HepG2 (cell line): Measurements from ENCODE around the gene MBOAT7. TPM values are rescaled to one million over a fixed set of nuclear protein-coding genes. Genes with fewer than 3 reads are reported as not detected.

Experiments
- ATM ChIP-seq: fragments of 450-650 bp; IDR thresholded peaks from 2 replicates; pipeline ENCODE4 v1.7.1; 2017; ENCODE audit warnings: mild to moderate bottlenecking, borderline replicate concordance
- EED ChIP-seq: sonication (generic); formaldehyde crosslinking; IDR thresholded peaks from 2 replicates; pipeline ENCODE4 v1.5.0; 2020; ENCODE audit warnings: mild to moderate bottlenecking, missing genetic modification reagents
- ERF ChIP-seq: IDR thresholded peaks from 2 replicates; pipeline ENCODE4 v1.6.1; 2018; ENCODE audit warnings: missing biosample characterization, missing genetic modification reagents
- FOXA3 ChIP-seq: IDR thresholded peaks from 2 replicates; pipeline ENCODE4 v1.6.1; 2016; ENCODE audit warnings: missing genetic modification reagents, missing compliant biosample characterization
- GABPB1 ChIP-seq: IDR thresholded peaks from 2 replicates; pipeline ENCODE4 v1.6.1; 2016; ENCODE audit warnings: mild to moderate bottlenecking, missing genetic modification reagents, moderate library complexity, missing compliant biosample characterization
- GLMP ChIP-seq: sonication (generic); formaldehyde crosslinking; IDR thresholded peaks from 2 replicates; pipeline ENCODE4 v1.9.0; 2021; ENCODE audit warnings: missing genetic modification reagents, mild to moderate bottlenecking, borderline replicate concordance
- HNRNPK ChIP-seq: fragments of 200-400 bp; formaldehyde crosslinking; IDR thresholded peaks from 2 replicates; pipeline ENCODE4 v1.6.1; 2018; ENCODE audit warnings: low read length, low read depth, moderate library complexity, mild to moderate bottlenecking; ENCODE audit not compliant: poor library complexity, severe bottlenecking
- HNRNPLL ChIP-seq: fragments of 200-400 bp; formaldehyde crosslinking; IDR thresholded peaks from 2 replicates; pipeline ENCODE4 v1.6.1; 2017; ENCODE audit warnings: mild to moderate bottlenecking, low read depth, low read length; ENCODE audit not compliant: poor library complexity, severe bottlenecking
- KDM2A ChIP-seq: sonication (generic); formaldehyde crosslinking; IDR thresholded peaks from 2 replicates; pipeline ENCODE4 v1.4.0; 2020; ENCODE audit warnings: low read depth, missing genetic modification reagents, borderline replicate concordance
- MIER3 ChIP-seq: IDR thresholded peaks from 2 replicates; pipeline ENCODE4 v1.6.1; 2016; ENCODE audit warnings: missing compliant biosample characterization, borderline replicate concordance
- MLLT10 ChIP-seq: sonication (generic); formaldehyde crosslinking; IDR thresholded peaks from 2 replicates; pipeline ENCODE4 v1.4.0; 2020; ENCODE audit warnings: missing genetic modification reagents
- NBN ChIP-seq: fragments of 450-650 bp; conservative IDR thresholded peaks from 2 replicates; pipeline ENCODE4 v1.6.1; 2017
- PPARG ChIP-seq: conservative IDR thresholded peaks from 2 replicates; pipeline ENCODE4 v1.6.1; 2016; ENCODE audit warnings: missing biosample characterization, missing genetic modification reagents
- RBFOX2 ChIP-seq: fragments of 200-400 bp; formaldehyde crosslinking; IDR thresholded peaks from 2 replicates; pipeline ENCODE4 v1.6.1; 2017; ENCODE audit warnings: low read depth, mild to moderate bottlenecking, low read length
- RBM39 ChIP-seq: fragments of 200-400 bp; formaldehyde crosslinking; IDR thresholded peaks from one replicate; pipeline ENCODE4 v1.6.1; 2018; ENCODE audit warnings: antibody characterized with exemption, mild to moderate bottlenecking, low read depth, low read length; ENCODE audit not compliant: poor library complexity, severe bottlenecking
- SALL1 ChIP-seq: sonication (generic); formaldehyde crosslinking; IDR thresholded peaks from 2 replicates; pipeline ENCODE4 v1.8.0; 2022; ENCODE audit warnings: mild to moderate bottlenecking, missing genetic modification reagents
- SOX5 ChIP-seq: IDR thresholded peaks from 2 replicates; pipeline ENCODE4 v1.6.1; 2016; ENCODE audit warnings: borderline replicate concordance
- SUZ12 ChIP-seq: fragments of 150-350 bp; IDR thresholded peaks from 2 replicates; pipeline ENCODE4 v1.6.1; 2014; ENCODE audit warnings: low read depth, low read length
- THAP7 ChIP-seq: sonication (generic); formaldehyde crosslinking; IDR thresholded peaks from 2 replicates; pipeline ENCODE4 v1.8.1; 2023; ENCODE audit warnings: mild to moderate bottlenecking, missing genetic modification reagents
- XRCC5 ChIP-seq: fragments of 200-400 bp; formaldehyde crosslinking; optimal IDR thresholded peaks from 2 replicates; pipeline ENCODE3; 2017; ENCODE audit warnings: mild to moderate bottlenecking, low read length
- ZNF10 ChIP-seq: sonication (generic); formaldehyde crosslinking; IDR thresholded peaks from 2 replicates; pipeline ENCODE4 v1.4.0; 2020; ENCODE audit warnings: mild to moderate bottlenecking, low read depth, missing genetic modification reagents, borderline replicate concordance
- ZNF143 ChIP-seq: sonication (generic); formaldehyde crosslinking; IDR thresholded peaks from 2 replicates; pipeline ENCODE4 v1.4.0; 2020; ENCODE audit warnings: missing genetic modification reagents
- ZNF205 ChIP-seq: IDR thresholded peaks from 2 replicates; pipeline ENCODE4 v1.6.1; 2018; ENCODE audit warnings: missing biosample characterization, missing genetic modification reagents
- ZNF274 ChIP-seq: sonication (generic); formaldehyde crosslinking; IDR thresholded peaks from 2 replicates; pipeline ENCODE4 v1.5.1; 2020; ENCODE audit warnings: mild to moderate bottlenecking, missing genetic modification reagents
- ZNF343 ChIP-seq: sonication (generic); formaldehyde crosslinking; IDR thresholded peaks from 2 replicates; pipeline ENCODE4 v1.4.0; 2020; ENCODE audit warnings: mild to moderate bottlenecking, missing genetic modification reagents
- ZNF574 ChIP-seq: sonication (generic); formaldehyde crosslinking; IDR thresholded peaks from 2 replicates; pipeline ENCODE4 v1.4.0; 2020; ENCODE audit warnings: missing genetic modification reagents
- ZNF598 ChIP-seq: sonication (generic); formaldehyde crosslinking; IDR thresholded peaks from 2 replicates; pipeline ENCODE4 v1.5.1; 2020; ENCODE audit warnings: mild to moderate bottlenecking, missing genetic modification reagents, borderline replicate concordance
- ZSCAN21 ChIP-seq: sonication (generic); formaldehyde crosslinking; IDR thresholded peaks from 2 replicates; pipeline ENCODE4 v1.8.0; 2022; ENCODE audit warnings: mild to moderate bottlenecking, missing genetic modification reagents, moderate library complexity, borderline replicate concordance
- polyA plus RNA-seq, 8 experiments: library from polyadenylated mRNA; depleted of rRNA in 3 of 8; stranded (reverse) in 7 of 8; unstranded in 1 of 8; fragments of >200 nt; fragmentation: Illumina TruSeq in 4 of 8; extraction: Trizol in 4 of 8; gene quantifications; 2 replicates each; pipeline versions ENCODE4 v1.2.1 to v1.2.3, GENCODE V29; 2011 to 2016; ENCODE audit warnings: low read depth in 4 of 8, missing spikeins in 1 of 8, mixed read lengths in 1 of 8; ENCODE audit not compliant: insufficient read depth in 1 of 8
- total RNA-seq, 5 experiments: library from RNA; depleted of rRNA; stranded (reverse); fragments of >200 nt; fragmentation: Illumina TruSeq; extraction: Trizol; gene quantifications; 2 replicates each; pipeline ENCODE4 v1.2.3, GENCODE V29; 2016; ENCODE audit warnings: low read depth in 1 of 5

The MBOAT7 gene
- total and polyA plus RNA-seq, 2 of the 13 experiments (the other 11 are each of a cell fraction or from before 2014, with no cell fraction given) = 22.2 to 25.5 TPM

- no peak for TF ChIP-seq GLMP
- TF ChIP-seq ZSCAN21 (CRISPR knock-in tag) = no peak
- TF ChIP-seq ERF (CRISPR knock-in tag) = peak; percentile 50; the same call in 1 of the 2 replicates
- 0 out of 2 replicates have a peak, but pooled peaks have one; percentile 28 for TF ChIP-seq ZNF574 (CRISPR knock-in tag)
- no peak for TF ChIP-seq EED (CRISPR knock-in tag)
- no peak for TF ChIP-seq ATM
- TF ChIP-seq ZNF143 (CRISPR knock-in tag) = no peak
- TF ChIP-seq SOX5 (CRISPR knock-in tag) = no peak
- no peak for TF ChIP-seq MIER3 (CRISPR knock-in tag)
- no peak for TF ChIP-seq MLLT10 (CRISPR knock-in tag)
- TF ChIP-seq ZNF205 (CRISPR knock-in tag) = no peak
- no peak for TF ChIP-seq THAP7 (CRISPR knock-in tag)
- TF ChIP-seq FOXA3 (CRISPR knock-in tag) = no peak
- TF ChIP-seq ZNF10 (CRISPR knock-in tag) = no peak
- 0 out of 2 replicates have a peak, but pooled peaks have one; percentile 32 for TF ChIP-seq SALL1 (CRISPR knock-in tag)
- no peak for TF ChIP-seq ZNF598 (CRISPR knock-in tag)
- TF ChIP-seq HNRNPLL = peak; percentile 39
- TF ChIP-seq XRCC5 = peak; percentile 60
- TF ChIP-seq ZNF274 (CRISPR knock-in tag) = no peak
- no peak for TF ChIP-seq NBN
- no peak for TF ChIP-seq PPARG (CRISPR knock-in tag)
- no peak for TF ChIP-seq ZNF343 (CRISPR knock-in tag)
- peak; percentile 57 for TF ChIP-seq RBM39
- TF ChIP-seq SUZ12 = no peak
- no peak for TF ChIP-seq HNRNPK
- TF ChIP-seq RBFOX2 = no peak
- peak; percentile 43; the same call in 1 of the 2 replicates for TF ChIP-seq GABPB1 (CRISPR knock-in tag)
- TF ChIP-seq KDM2A (CRISPR knock-in tag) = peak; percentile 45; the same call in 1 of the 2 replicates
Observed at GRCh38 chr19:54168174-54168917, 21.0 kb downstream of the MBOAT7 start (continued).
